HUES48 (cell line): ENCODE measurements around the gene TRABD2B.

Experiments used
- H3K27ac ChIP-seq: one replicate; pipeline ENCODE4 v1.7.0; 2013; ENCODE audit warnings: low read depth, low read length, inconsistent platforms
- H3K27me3 ChIP-seq: 2 replicates; pipeline ENCODE4 v1.6.1; 2013; ENCODE audit warnings: mild to moderate bottlenecking, low read length; ENCODE audit not compliant: control insufficient read depth, insufficient read depth
- H3K36me3 ChIP-seq: 2 replicates; pipeline ENCODE4 v1.6.1; 2013; ENCODE audit warnings: low read length; ENCODE audit not compliant: control insufficient read depth, insufficient read depth
- H3K4me1 ChIP-seq: 2 replicates; pipeline ENCODE4 v1.6.1; 2013; ENCODE audit warnings: mild to moderate bottlenecking, low read length; ENCODE audit not compliant: control insufficient read depth, insufficient read depth
- H3K4me3 ChIP-seq: 2 replicates; pipeline ENCODE4 v1.5.1; 2013; ENCODE audit warnings: mild to moderate bottlenecking, low read depth, low read length
- H3K9ac ChIP-seq: 2 replicates; pipeline ENCODE4 v1.6.1; 2013; ENCODE audit warnings: mild to moderate bottlenecking, low read depth, low read length, moderate library complexity
- H3K9me3 ChIP-seq: 2 replicates; pipeline ENCODE4 v1.6.1; 2013; ENCODE audit warnings: low read length; ENCODE audit not compliant: control insufficient read depth, insufficient read depth

TRABD2B gene

GRCh38 chr1:47835409-47835808 lies 161.8 kb downstream of the TRABD2B start:
- Histone ChIP-seq H3K4me1 (peaks cover 13% of the 10 kb centered on the region), H3K9me3 (no peaks in the 10 kb centered on the region), H3K27ac (no peak overlapping the region), H3K4me3 (no peak overlapping the region), H3K36me3 (no peaks in the 10 kb centered on the region), H3K27me3 (no peaks in the 10 kb centered on the region), H3K9ac (no peak overlapping the region)

- Histone ChIP-seq H3K27ac (no peak overlapping the region), H3K9ac (no peak overlapping the region), H3K27me3 (no peaks in the 10 kb centered on the region), H3K4me3 (no peak overlapping the region), H3K36me3 (no peaks in the 10 kb centered on the region), H3K9me3 (no peaks in the 10 kb centered on the region), H3K4me1 (peaks cover 14% of the 10 kb centered on the region)
Measured at GRCh38 chr1:47834326-47834725, 162.9 kb downstream of the TRABD2B start.

- Histone ChIP-seq H3K4me1 (peaks cover 14% of the 10 kb centered on the region), H3K4me3 (no peak overlapping the region), H3K36me3 (no peaks in the 10 kb centered on the region), H3K27ac (peak overlapping the region; percentile 18), H3K27me3 (no peaks in the 10 kb centered on the region), H3K9ac (no peak overlapping the region), H3K9me3 (no peaks in the 10 kb centered on the region)
Measured at GRCh38 chr1:47830641-47831333, 166.4 kb downstream of the TRABD2B start.

- no peak overlapping the region for H3K9ac ChIP-seq
- peaks cover 14% of the 10 kb centered on the region for H3K4me1 ChIP-seq
- H3K4me3 ChIP-seq, result no peak overlapping the region
- no peaks in the 10 kb centered on the region for H3K36me3 ChIP-seq
- no peaks in the 10 kb centered on the region for H3K27me3 ChIP-seq
- no peak overlapping the region for H3K27ac ChIP-seq
- no peaks in the 10 kb centered on the region for H3K9me3 ChIP-seq
Measured at GRCh38 chr1:47830021-47830420, 167.2 kb downstream of the TRABD2B start.

- H3K9ac ChIP-seq, result no peak overlapping the region
- H3K9me3 ChIP-seq, result no peaks in the 10 kb centered on the region
- H3K4me1 ChIP-seq, result peaks cover 14% of the 10 kb centered on the region
- H3K27me3 ChIP-seq, result no peaks in the 10 kb centered on the region
- no peak overlapping the region for H3K4me3 ChIP-seq
- no peaks in the 10 kb centered on the region for H3K36me3 ChIP-seq
- no peak overlapping the region for H3K27ac ChIP-seq
Measured at GRCh38 chr1:47828978-47829377, 168.2 kb downstream of the TRABD2B start.

GRCh38 chr1:47827109-47827508 lies 170.1 kb downstream of the TRABD2B start:
- peaks cover 17% of the 10 kb centered on the region for H3K4me1 ChIP-seq
- no peak overlapping the region for H3K4me3 ChIP-seq
- H3K27ac ChIP-seq, result no peak overlapping the region
- no peak overlapping the region for H3K9ac ChIP-seq
- no peaks in the 10 kb centered on the region for H3K9me3 ChIP-seq
- H3K36me3 ChIP-seq, result no peaks in the 10 kb centered on the region
- H3K27me3 ChIP-seq, result no peaks in the 10 kb centered on the region

GRCh38 chr1:47824716-47825115 lies 172.5 kb downstream of the TRABD2B start:
- H3K4me3 ChIP-seq, result no peak overlapping the region
- no peaks in the 10 kb centered on the region for H3K36me3 ChIP-seq
- H3K27ac ChIP-seq, result no peak overlapping the region
- H3K4me1 ChIP-seq, result 0 out of 2 replicates have a peak, but pooled peaks cover 3% of the 10 kb centered on the region
- no peak overlapping the region for H3K9ac ChIP-seq
- no peaks in the 10 kb centered on the region for H3K27me3 ChIP-seq
- H3K9me3 ChIP-seq, result no peaks in the 10 kb centered on the region

- H3K36me3 ChIP-seq, result no peaks in the 10 kb centered on the region
- no peaks in the 10 kb centered on the region for H3K27me3 ChIP-seq
- H3K4me3 ChIP-seq, result no peak overlapping the region
- H3K9me3 ChIP-seq, result no peaks in the 10 kb centered on the region
- 0 out of 2 replicates have a peak, but pooled peaks cover 3% of the 10 kb centered on the region for H3K4me1 ChIP-seq
- no peak overlapping the region for H3K9ac ChIP-seq
- H3K27ac ChIP-seq, result no peak overlapping the region
Measured at GRCh38 chr1:47824297-47824696, 172.9 kb downstream of the TRABD2B start.

GRCh38 chr1:47823040-47823808 lies 174.0 kb downstream of the TRABD2B start:
- Histone ChIP-seq H3K4me3 (no peak overlapping the region), H3K36me3 (no peaks in the 10 kb centered on the region), H3K4me1 (0 out of 2 replicates have a peak, but pooled peaks cover 3% of the 10 kb centered on the region), H3K9ac (no peak overlapping the region), H3K27ac (no peak overlapping the region), H3K9me3 (no peaks in the 10 kb centered on the region), H3K27me3 (no peaks in the 10 kb centered on the region)

- H3K4me1 ChIP-seq, result 0 out of 2 replicates have a peak, but pooled peaks cover 3% of the 10 kb centered on the region
- H3K36me3 ChIP-seq, result no peaks in the 10 kb centered on the region
- H3K9me3 ChIP-seq, result no peaks in the 10 kb centered on the region
- H3K27me3 ChIP-seq, result no peaks in the 10 kb centered on the region
- H3K9ac ChIP-seq, result no peak overlapping the region
- no peak overlapping the region for H3K4me3 ChIP-seq
- no peak overlapping the region for H3K27ac ChIP-seq
Measured at GRCh38 chr1:47821760-47822159, 175.4 kb downstream of the TRABD2B start.

GRCh38 chr1:47819574-47819888 lies 177.7 kb downstream of the TRABD2B start:
- 0 out of 2 replicates have a peak, but pooled peaks cover 3% of the 10 kb centered on the region for H3K4me1 ChIP-seq
- H3K9me3 ChIP-seq, result no peaks in the 10 kb centered on the region
- H3K36me3 ChIP-seq, result no peaks in the 10 kb centered on the region
- no peak overlapping the region for H3K27ac ChIP-seq
- H3K9ac ChIP-seq, result no peak overlapping the region
- no peak overlapping the region for H3K4me3 ChIP-seq
- no peaks in the 10 kb centered on the region for H3K27me3 ChIP-seq
